HFF-Myc (cell line): ENCODE results near the gene EXOC6B.

Source experiments
- DNase-seq: peaks from one replicate; pipeline ENCODE4 v3.0.0-alpha.2; 2011; ENCODE audit warnings: low read depth; ENCODE audit errors: extremely low read depth
- H3K4me3 ChIP-seq: replicated peaks from 2 replicates; pipeline ENCODE4 v1.5.1; 2011; ENCODE audit warnings: low read depth, mild to moderate bottlenecking, control low read depth, low read length
- CTCF ChIP-seq: IDR thresholded peaks from 2 replicates; pipeline ENCODE4 v1.5.1; 2012; ENCODE audit warnings: mild to moderate bottlenecking, low read depth, low read length, control low read depth; ENCODE audit errors: missing control alignments

The EXOC6B gene

DNA sequence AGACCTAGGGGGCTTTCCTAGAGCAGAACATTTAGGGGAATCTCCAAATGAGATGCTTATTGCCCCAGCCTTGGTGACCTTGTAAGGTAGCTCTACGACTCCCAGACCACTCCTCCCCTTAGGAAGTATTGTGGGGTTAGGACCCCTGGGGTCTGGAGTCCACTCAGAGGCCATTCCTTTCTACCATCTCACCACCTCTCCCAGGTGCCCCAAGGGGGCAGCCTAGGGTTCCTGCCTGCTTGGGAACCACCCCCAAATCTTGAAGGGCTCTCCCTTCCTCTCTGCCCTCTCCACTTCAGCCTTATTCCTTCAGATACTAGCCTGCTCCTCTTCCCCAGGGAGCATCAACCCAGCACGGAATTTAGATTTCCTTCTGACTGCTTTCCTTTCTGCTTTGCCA, 17.5 kb upstream of the EXOC6B start:
- no peak for TF ChIP-seq CTCF
- no peak overlapping the region for H3K4me3 ChIP-seq
- no peak for DNase-seq

- no peak overlapping the region for H3K4me3 ChIP-seq
- TF ChIP-seq CTCF: no peak
- DNase-seq: no peak
Observed at GRCh38 chr2:72841462-72842125, 15.8 kb upstream of the EXOC6B start.

DNA sequence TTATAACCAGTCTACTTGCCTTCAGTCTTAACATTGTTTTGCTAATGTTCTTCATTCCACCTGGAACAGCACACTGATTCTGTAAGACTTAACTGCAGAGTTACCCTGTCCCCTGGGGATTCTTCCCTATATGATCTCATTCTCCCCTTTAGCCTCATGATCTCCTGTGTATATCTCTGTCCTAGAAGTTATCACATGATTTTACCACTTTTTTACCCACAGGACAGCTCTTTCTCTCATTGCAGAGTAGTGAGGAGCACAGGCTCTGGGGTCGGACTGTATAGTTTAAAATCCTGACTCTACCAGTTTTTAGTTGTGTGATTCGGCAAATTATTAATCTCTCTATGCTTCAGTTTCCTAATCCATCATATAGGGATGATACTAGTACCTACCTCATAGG, 14.2 kb upstream of the EXOC6B start:
- TF ChIP-seq CTCF: no peak
- no peak overlapping the region for H3K4me3 ChIP-seq
- DNase-seq: no peak

GRCh38 chr2:72837171-72837570, 11.3 kb upstream of the EXOC6B start:
- no peak overlapping the region for H3K4me3 ChIP-seq
- no peak for DNase-seq
- TF ChIP-seq CTCF: no peak

DNA sequence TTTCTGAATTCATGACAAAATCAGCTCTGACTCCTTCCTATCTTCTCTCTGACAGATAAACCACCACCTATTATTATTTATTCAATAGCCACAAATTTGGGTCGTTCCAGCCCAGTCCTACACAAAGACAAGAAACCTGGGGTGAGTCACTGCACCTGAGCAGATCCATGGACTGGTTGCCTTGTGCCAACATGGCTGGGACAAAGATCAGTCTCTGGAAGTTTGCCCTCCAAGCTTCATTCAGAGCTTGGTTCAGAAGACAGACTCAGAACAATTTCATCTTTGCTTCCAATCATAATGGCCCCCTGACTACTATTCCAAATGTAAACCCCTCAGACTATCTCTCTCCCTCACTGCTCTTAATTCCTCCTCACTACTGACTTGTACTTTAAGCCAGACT, 9.6 kb upstream of the EXOC6B start:
- TF ChIP-seq CTCF: no peak
- no peak overlapping the region for H3K4me3 ChIP-seq
- no peak for DNase-seq

DNA sequence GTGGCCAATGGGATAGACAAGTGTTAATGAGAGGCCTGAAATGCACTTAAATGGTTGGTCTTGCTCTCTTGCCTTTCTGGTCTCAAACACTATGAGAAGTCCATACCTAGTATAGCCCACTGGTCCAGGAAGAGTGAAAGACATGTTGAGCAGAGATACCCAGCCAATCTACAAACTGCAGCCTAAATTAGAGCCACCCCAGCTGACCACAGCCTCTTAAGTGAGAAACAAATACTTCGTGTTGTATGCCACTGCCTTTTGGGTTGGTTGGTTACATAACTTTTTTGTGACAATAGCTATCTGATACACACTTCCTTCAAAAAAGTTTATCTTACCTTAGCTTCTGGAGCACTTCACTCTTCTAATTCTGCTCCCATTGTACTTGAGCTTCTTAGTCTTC, 8.8 kb upstream of the EXOC6B start:
- no peak overlapping the region for H3K4me3 ChIP-seq
- TF ChIP-seq CTCF: no peak
- DNase-seq: no peak
